Chondrocyte (in vitro differentiated cells): ENCODE data around the gene DAAM2. TPM values are rescaled to one million over a fixed set of nuclear protein-coding genes. Genes with fewer than 3 reads are reported as not detected.

Experiments
- DNase-seq: peaks from one replicate; pipeline ENCODE4 v3.0.0; 2021; ENCODE audit warnings: mixed read lengths, low spot score
- H3K27ac Mint-ChIP-seq: one replicate; pipeline ENCODE4 v1.8.0; 2021; ENCODE audit warnings: mild to moderate bottlenecking, moderate library complexity, mixed read lengths; ENCODE audit not compliant: unreplicated experiment
- H3K27me3 Mint-ChIP-seq: 2 replicates; pipeline ENCODE4 v1.8.0; 2021; ENCODE audit warnings: low read depth, mixed read lengths
- H3K36me3 Mint-ChIP-seq: 2 replicates; pipeline ENCODE4 v1.8.0; 2021; ENCODE audit warnings: low read depth, mixed read lengths
- H3K4me1 Mint-ChIP-seq: 2 replicates; pipeline ENCODE4 v1.8.0; 2021; ENCODE audit warnings: low read depth, mild to moderate bottlenecking, mixed read lengths
- H3K4me3 Mint-ChIP-seq: one replicate; pipeline ENCODE4 v1.8.0; 2021; ENCODE audit warnings: mild to moderate bottlenecking, moderate library complexity, mixed read lengths; ENCODE audit not compliant: unreplicated experiment
- H3K9me3 Mint-ChIP-seq: 2 replicates; pipeline ENCODE4 v1.8.0; 2021; ENCODE audit warnings: low read depth, mixed read lengths
- CTCF ChIP-seq: fragments of 200-600 bp; sonication (generic); IDR thresholded peaks from 2 replicates; pipeline ENCODE4 v1.5.0; 2021; ENCODE audit warnings: antibody characterized with exemption, mild to moderate bottlenecking, moderate library complexity
- total RNA-seq: library from RNA; stranded (reverse); gene quantifications from 3 replicates; pipeline ENCODE4 v1.2.1, GENCODE V29; 2021

The DAAM2 gene
- total RNA-seq, 1 donor from 2014 or later, result 142 TPM

- H3K9me3 Mint-ChIP-seq, result no peaks in the 10 kb centered on the region
- H3K4me3 Mint-ChIP-seq, result no peak overlapping the region
- peaks cover 10% of the 10 kb centered on the region for H3K36me3 Mint-ChIP-seq
- no peak for DNase-seq
- H3K27me3 Mint-ChIP-seq, result no peaks in the 10 kb centered on the region
- TF ChIP-seq CTCF, result no peak
- peak overlapping the region; percentile 89 for H3K27ac Mint-ChIP-seq
- H3K4me1 Mint-ChIP-seq, result peaks cover 64% of the 10 kb centered on the region
Observed at GRCh38 chr6:39849228-39849627, 57.1 kb downstream of the DAAM2 start.

GRCh38 chr6:39849764-39850163 is 57.6 kb downstream of the DAAM2 start:
- H3K27ac Mint-ChIP-seq, result peak overlapping the region; percentile 89
- DNase-seq, result no peak
- H3K27me3 Mint-ChIP-seq, result no peaks in the 10 kb centered on the region
- no peaks in the 10 kb centered on the region for H3K9me3 Mint-ChIP-seq
- no peak overlapping the region for H3K4me3 Mint-ChIP-seq
- TF ChIP-seq CTCF, result no peak
- peaks cover 10% of the 10 kb centered on the region for H3K36me3 Mint-ChIP-seq
- peaks cover 69% of the 10 kb centered on the region for H3K4me1 Mint-ChIP-seq

- peaks cover 13% of the 10 kb centered on the region for H3K36me3 Mint-ChIP-seq
- no peak for DNase-seq
- TF ChIP-seq CTCF, result no peak
- peaks cover 80% of the 10 kb centered on the region for H3K4me1 Mint-ChIP-seq
- H3K4me3 Mint-ChIP-seq, result no peak overlapping the region
- H3K9me3 Mint-ChIP-seq, result no peaks in the 10 kb centered on the region
- H3K27ac Mint-ChIP-seq, result peak overlapping the region; percentile 89
- no peaks in the 10 kb centered on the region for H3K27me3 Mint-ChIP-seq
Observed at GRCh38 chr6:39850736-39851297, 58.6 kb downstream of the DAAM2 start.

- Mint-ChIP-seq H3K4me1 (peaks cover 84% of the 10 kb centered on the region), H3K4me3 (no peak overlapping the region), H3K36me3 (peaks cover 14% of the 10 kb centered on the region), H3K27me3 (no peaks in the 10 kb centered on the region), H3K27ac (peak overlapping the region; percentile 28), H3K9me3 (no peaks in the 10 kb centered on the region)
- no peak for TF ChIP-seq CTCF
- no peak for DNase-seq
Observed at GRCh38 chr6:39851331-39851730, 59.2 kb downstream of the DAAM2 start.

- no peaks in the 10 kb centered on the region for H3K27me3 Mint-ChIP-seq
- H3K4me1 Mint-ChIP-seq, result peaks cover 86% of the 10 kb centered on the region
- no peak overlapping the region for H3K4me3 Mint-ChIP-seq
- DNase-seq, result no peak
- TF ChIP-seq CTCF, result no peak
- peaks cover 23% of the 10 kb centered on the region for H3K36me3 Mint-ChIP-seq
- no peaks in the 10 kb centered on the region for H3K9me3 Mint-ChIP-seq
- peak overlapping the region; percentile 46 for H3K27ac Mint-ChIP-seq
Observed at GRCh38 chr6:39852324-39852723, 60.1 kb downstream of the DAAM2 start.
